PC-9 (cell line): ENCODE results near the gene FAIM. TPM values are rescaled to one million over a fixed set of nuclear protein-coding genes. Genes with fewer than 3 reads are reported as not detected.

Source experiments
- BruUV-seq: library from RNA; stranded (reverse); fragments of 400-500 nt; replicated peaks from 2 replicates; lab custom pipeline; 2021; lab: Mats Ljungman, UMichigan
- CTCF ChIA-PET: fragments of 300-600 bp; sonication (Branson Sonifier 250); formaldehyde crosslinking; loops from one replicate; lab custom pipeline; 2022; ENCODE audit warnings: antibody characterized with exemption; lab: Charles Lee
- POLR2A ChIA-PET: fragments of 300-600 bp; sonication (Branson Sonifier 250); formaldehyde crosslinking; loops from one replicate; lab custom pipeline; 2022; ENCODE audit warnings: antibody characterized with exemption; ENCODE audit not compliant: unreplicated experiment; lab: Charles Lee
- DNase-seq, 2 experiments: peaks; one replicate each; pipeline versions ENCODE4 v3.0.0 to v3.0.0-alpha.2; 2015 to 2022; ENCODE audit warnings: mixed read lengths in 1 of 2
- H2AFZ ChIP-seq: fragments of 200-600 bp; sonication (generic); 2 replicates; pipeline ENCODE4 v1.8.1; 2017; ENCODE audit warnings: antibody characterized with exemption
- H3F3A ChIP-seq: fragments of 200-600 bp; sonication (generic); 2 replicates; pipeline ENCODE4 v1.8.1; 2017; ENCODE audit warnings: antibody characterized with exemption, mild to moderate bottlenecking, low read depth; ENCODE audit not compliant: insufficient read depth
- H3K27ac ChIP-seq: fragments of 200-600 bp; sonication (generic); 2 replicates; pipeline ENCODE4 v1.6.1; 2016; ENCODE audit warnings: mixed run types
- H3K27me3 ChIP-seq: fragments of 200-600 bp; sonication (generic); 2 replicates; pipeline ENCODE4 v1.6.1; 2016; ENCODE audit warnings: low read depth, mixed run types; ENCODE audit not compliant: insufficient read depth
- H3K36me3 ChIP-seq: fragments of 200-600 bp; sonication (generic); 2 replicates; pipeline ENCODE4 v1.6.1; 2016; ENCODE audit warnings: low read depth, mixed run types
- H3K4me1 ChIP-seq: fragments of 200-600 bp; sonication (generic); replicated peaks from 2 replicates; pipeline ENCODE4 v1.6.1; 2016; ENCODE audit warnings: mixed run types; ENCODE audit not compliant: insufficient read depth
- H3K4me2 ChIP-seq: fragments of 200-600 bp; sonication (generic); 2 replicates; pipeline ENCODE4 v1.6.1; 2017; ENCODE audit warnings: mixed run types
- H3K4me3 ChIP-seq: fragments of 200-600 bp; sonication (generic); 2 replicates; pipeline ENCODE4 v1.6.1; 2016; ENCODE audit warnings: mixed run types
- H3K79me2 ChIP-seq: fragments of 200-600 bp; sonication (generic); 2 replicates; pipeline ENCODE4 v1.6.1; 2017; ENCODE audit warnings: low read depth, mixed run types
- H3K9me2 ChIP-seq: fragments of 200-600 bp; sonication (generic); 2 replicates; pipeline ENCODE4 v1.8.1; 2017; ENCODE audit warnings: mild to moderate bottlenecking; ENCODE audit not compliant: insufficient read depth
- H3K9me3 ChIP-seq: fragments of 200-600 bp; sonication (generic); 2 replicates; pipeline ENCODE4 v1.8.1; 2016; ENCODE audit warnings: low read depth; ENCODE audit not compliant: insufficient read depth
- H4K20me1 ChIP-seq: fragments of 200-600 bp; sonication (generic); 2 replicates; pipeline ENCODE4 v1.8.1; 2017; ENCODE audit not compliant: insufficient read depth
- CTCF ChIP-seq: fragments of 200-600 bp; sonication (generic); conservative IDR thresholded peaks from 2 replicates; pipeline ENCODE4 v1.6.1; 2017; ENCODE audit warnings: mixed run types, antibody characterized with exemption, mild to moderate bottlenecking, moderate library complexity
- EZH2 ChIP-seq: fragments of 200-600 bp; sonication (generic); IDR thresholded peaks from 2 replicates; pipeline ENCODE4 v1.8.0; 2017; ENCODE audit warnings: antibody characterized with exemption, low read depth
- intact Hi-C: fragments of 100-400 bp; cut with micrococcal nuclease; formaldehyde crosslinking; loops from one replicate; pipeline ENCODE4 v1.10.0; 2022; ENCODE audit not compliant: unreplicated experiment
- total RNA-seq: library from RNA; stranded (reverse); gene quantifications from 2 replicates; pipeline ENCODE4 v1.2.3, GENCODE V29; 2021

FAIM gene
- total RNA-seq, 1 experiment from 2014 or later, result 17.7 TPM

GRCh38 chr3:138653567-138653966 lies 45.0 kb downstream of the FAIM start:
- peaks cover 26% of the 10 kb centered on the region; the same call in 1 of the 2 replicates for H3K36me3 ChIP-seq
- H2AFZ ChIP-seq, result no peak overlapping the region
- no TSS peak for BruUV-seq
- H3K9me2 ChIP-seq, result no peaks in the 10 kb centered on the region
- H3K9me3 ChIP-seq, result peaks cover 10% of the 10 kb centered on the region
- H3K27ac ChIP-seq, result no peak overlapping the region
- H3K79me2 ChIP-seq, result no peaks in the 10 kb centered on the region
- ChIA-PET POLR2A (no interaction called here), CTCF (no interaction called here)
- no peaks in the 10 kb centered on the region for H3F3A ChIP-seq
- TF ChIP-seq EZH2, result no peak
- TF ChIP-seq CTCF, result no peak
- intact Hi-C loops, result no loop called here
- no peaks in the 10 kb centered on the region for H4K20me1 ChIP-seq
- no peak overlapping the region for H3K4me3 ChIP-seq
- no peaks in the 10 kb centered on the region for H3K4me1 ChIP-seq
- no peaks in the 10 kb centered on the region for H3K27me3 ChIP-seq
- no peak for DNase-seq
- H3K4me2 ChIP-seq, result no peak overlapping the region

- Histone ChIP-seq H3K9me3 (no peaks in the 10 kb centered on the region), H3K79me2 (no peaks in the 10 kb centered on the region), H3K4me2 (no peak overlapping the region), H3K36me3 (0 out of 2 replicates have a peak, but pooled peaks cover 7% of the 10 kb centered on the region), H4K20me1 (no peaks in the 10 kb centered on the region; the same call in 1 of the 2 replicates), H2AFZ (no peak overlapping the region), H3K9me2 (no peaks in the 10 kb centered on the region), H3K4me3 (no peak overlapping the region), H3F3A (no peaks in the 10 kb centered on the region), H3K4me1 (no peaks in the 10 kb centered on the region), H3K27me3 (no peaks in the 10 kb centered on the region), H3K27ac (no peak overlapping the region)
- POLR2A ChIA-PET, result no interaction called here
- intact Hi-C loops, result no loop called here
- no TSS peak for BruUV-seq
- CTCF ChIA-PET, result interaction anchor here (0.7 kb wide), 1 partner anchor 39 kb away, joined by 7 read pairs; no protein-coding TSS in a partner anchor
- TF ChIP-seq EZH2, result no peak
- TF ChIP-seq CTCF, result no peak
- DNase-seq, result no peak
These were observed 48.9 kb downstream of the FAIM start for GRCh38 chr3:138657508-138657907.

- TF ChIP-seq CTCF (no peak), EZH2 (no peak)
- H3K4me2 ChIP-seq, result no peak overlapping the region
- ChIA-PET CTCF (no interaction called here), POLR2A (no interaction called here)
- no TSS peak for BruUV-seq
- H3K4me3 ChIP-seq, result no peak overlapping the region
- intact Hi-C loops, result no loop called here
- no peak overlapping the region for H2AFZ ChIP-seq
- H3K36me3 ChIP-seq, result peaks cover 9% of the 10 kb centered on the region; the same call in 1 of the 2 replicates
- no peaks in the 10 kb centered on the region for H3K27me3 ChIP-seq
- H3F3A ChIP-seq, result no peaks in the 10 kb centered on the region
- H3K79me2 ChIP-seq, result no peaks in the 10 kb centered on the region
- H4K20me1 ChIP-seq, result no peaks in the 10 kb centered on the region
- no peaks in the 10 kb centered on the region for H3K4me1 ChIP-seq
- DNase-seq, result no peak
- H3K27ac ChIP-seq, result no peak overlapping the region
- H3K9me3 ChIP-seq, result no peaks in the 10 kb centered on the region
- no peaks in the 10 kb centered on the region for H3K9me2 ChIP-seq
These were observed 59.5 kb downstream of the FAIM start for GRCh38 chr3:138668107-138668506.
